Measurements from ENCODE around the gene NNT. TPM values are rescaled to one million over a fixed set of nuclear protein-coding genes. Genes with fewer than 3 reads are reported as not detected.
"Not testable (repeated sequence)": the region's sequence is repeated elsewhere in the genome, so short reads cannot be mapped to it uniquely, and the experiment has no call there.

Gene NNT
- 67.0 TPM for total RNA-seq
- 10 to 100 TPM; 72.1 to 92.1 (median 78.0) TPM for polyA plus RNA-seq (ENCODE audit: insufficient read depth in 1 of 8, insufficient read length in 8 of 8, low replicate concordance in 1 of 8)
- long read RNA-seq, donor 1, full-length matches to known transcripts: 2 of 8 reads
- long read RNA-seq, donor 1, partial matches to known transcripts: 6 of 8 reads
- long read RNA-seq, donor 1, other reads (novel, unspliced or antisense): 0 of 8 reads
- long read RNA-seq, donor 2: 0 reads
- long read RNA-seq, donor 3, full-length matches to known transcripts: 6 of 101 reads
- long read RNA-seq, donor 3, partial matches to known transcripts: 95 of 101 reads
- long read RNA-seq, donor 3, other reads (novel, unspliced or antisense): 0 of 101 reads
- long read RNA-seq, donor 4, full-length matches to known transcripts: 3 of 18 reads
- long read RNA-seq, donor 4, partial matches to known transcripts: 15 of 18 reads
- long read RNA-seq, donor 4, other reads (novel, unspliced or antisense): 0 of 18 reads
- long read RNA-seq, donor 5, full-length matches to known transcripts: 9 of 105 reads
- long read RNA-seq, donor 5, partial matches to known transcripts: 96 of 105 reads
- long read RNA-seq, donor 5, other reads (novel, unspliced or antisense): 0 of 105 reads
- long read RNA-seq, donor 6, full-length matches to known transcripts: 8 of 53 reads
- long read RNA-seq, donor 6, partial matches to known transcripts: 45 of 53 reads
- long read RNA-seq, donor 6, other reads (novel, unspliced or antisense): 0 of 53 reads
- long read RNA-seq, donor 7, full-length matches to known transcripts: 4 of 34 reads
- long read RNA-seq, donor 7, partial matches to known transcripts: 30 of 34 reads
- long read RNA-seq, donor 7, other reads (novel, unspliced or antisense): 0 of 34 reads
- long read RNA-seq, donor 8, full-length matches to known transcripts: 6 of 13 reads
- long read RNA-seq, donor 8, partial matches to known transcripts: 7 of 13 reads
- long read RNA-seq, donor 8, other reads (novel, unspliced or antisense): 0 of 13 reads
- long read RNA-seq, donor 9, full-length matches to known transcripts: 4 of 42 reads
- long read RNA-seq, donor 9, partial matches to known transcripts: 38 of 42 reads
- long read RNA-seq, donor 9, other reads (novel, unspliced or antisense): 0 of 42 reads
- long read RNA-seq, donor 10, full-length matches to known transcripts: 14 of 44 reads
- long read RNA-seq, donor 10, partial matches to known transcripts: 30 of 44 reads
- long read RNA-seq, donor 10, other reads (novel, unspliced or antisense): 0 of 44 reads
- long read RNA-seq, donor 11, partial matches to known transcripts: 45 of 46 reads
- long read RNA-seq, donor 11, other reads (novel, unspliced or antisense): 0 of 46 reads

GRCh38 chr5:43602461-43603343 lies at the start of gene NNT:
Gene NNT (plus strand): TSS chr5:43603180. CDS start chr5:43609196, 6,016 bp downstream.
- WGBS (ENCODE audit: insufficient coverage): under 1% methylated on average over 52 of the region's 60 CpGs
- peak; percentile 88 for DNase-seq
- H3K27ac ChIP-seq (ENCODE audit: low read length): peak within 1 kb of the TSS; percentile 97
- peak within 1 kb of the TSS; percentile 86 for H3K4me3 ChIP-seq (ENCODE audit: low read length)
- H3K4me1 ChIP-seq (ENCODE audit: control insufficient read depth, insufficient read depth, low read length): peaks cover 9% of the 10 kb centered on the region
- H3K36me3 ChIP-seq (ENCODE audit: control insufficient read depth, insufficient read depth, low read length): peaks cover 5% of the 10 kb centered on the region
- H3K27me3 ChIP-seq (ENCODE audit: control insufficient read depth, insufficient read depth, low read length): no peaks in the 10 kb centered on the region
- no peaks in the 10 kb centered on the region for H3K9me3 ChIP-seq (replicated peaks; ENCODE audit: control insufficient read depth, low read depth, low read length)

DNA sequence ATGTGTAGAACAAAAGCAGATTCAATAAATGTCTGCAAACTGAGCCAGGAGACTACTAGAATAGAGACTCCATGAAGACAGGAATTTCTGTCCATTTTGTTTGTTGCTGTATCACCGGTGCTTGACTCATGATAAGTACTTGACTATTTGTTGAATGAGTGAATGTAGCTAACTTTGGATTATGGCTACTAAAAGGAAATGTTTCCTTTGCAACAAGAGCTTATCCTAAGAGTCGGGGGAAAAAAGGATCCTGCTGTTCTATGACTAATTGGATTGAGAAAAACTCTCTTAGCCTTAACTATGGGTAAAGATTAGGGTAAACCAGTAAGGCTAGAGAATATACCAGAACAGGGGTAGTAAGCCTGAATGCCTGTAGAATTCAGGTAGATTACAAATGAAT lies 49.6 kb upstream of the NNT start:
- WGBS (ENCODE audit: insufficient coverage): 100% methylated on average over 1 of the region's 2 CpGs
- peaks cover 13% of the 10 kb centered on the region for H3K36me3 ChIP-seq (ENCODE audit: control insufficient read depth, insufficient read depth, low read length)
- H3K27me3 ChIP-seq (ENCODE audit: control insufficient read depth, insufficient read depth, low read length): no peaks in the 10 kb centered on the region
- no peak for DNase-seq
- H3K4me1 ChIP-seq (ENCODE audit: control insufficient read depth, insufficient read depth, low read length): peaks cover 3% of the 10 kb centered on the region
- no peak overlapping the region for H3K27ac ChIP-seq (ENCODE audit: low read length)
- no peaks in the 10 kb centered on the region for H3K9me3 ChIP-seq (replicated peaks; ENCODE audit: control insufficient read depth, low read depth, low read length)
- H3K4me3 ChIP-seq (ENCODE audit: low read length): no peak overlapping the region

DNA sequence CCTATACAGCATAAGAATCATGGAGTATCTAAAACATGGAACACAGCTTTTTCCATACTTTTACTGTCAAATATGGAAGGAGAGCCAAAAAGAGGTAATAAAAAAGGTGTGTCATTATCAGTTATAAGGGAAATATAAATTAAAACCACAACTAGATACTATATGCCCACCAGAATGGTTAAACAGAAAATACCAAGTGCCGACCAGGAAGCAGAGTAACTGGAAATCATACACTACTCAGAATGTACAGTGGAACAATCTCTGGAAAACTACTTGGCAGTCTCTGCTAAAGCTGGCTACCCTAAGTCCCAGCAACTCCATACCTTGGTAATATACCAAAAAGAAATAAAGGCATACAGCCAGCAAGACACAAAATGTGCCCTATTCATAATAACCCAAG lies 48.5 kb upstream of the NNT start:
- no peak overlapping the region for H3K4me3 ChIP-seq (ENCODE audit: low read length)
- peaks cover 3% of the 10 kb centered on the region for H3K4me1 ChIP-seq (ENCODE audit: control insufficient read depth, insufficient read depth, low read length)
- no peaks in the 10 kb centered on the region for H3K9me3 ChIP-seq (replicated peaks; ENCODE audit: control insufficient read depth, low read depth, low read length)
- no peaks in the 10 kb centered on the region for H3K27me3 ChIP-seq (ENCODE audit: control insufficient read depth, insufficient read depth, low read length)
- H3K36me3 ChIP-seq (ENCODE audit: control insufficient read depth, insufficient read depth, low read length): peaks cover 12% of the 10 kb centered on the region
- no peak overlapping the region for H3K27ac ChIP-seq (ENCODE audit: low read length)
- WGBS (ENCODE audit: insufficient coverage): no CpG with 5 or more reads among the region's 1 CpG
- DNase-seq: no peak

DNA sequence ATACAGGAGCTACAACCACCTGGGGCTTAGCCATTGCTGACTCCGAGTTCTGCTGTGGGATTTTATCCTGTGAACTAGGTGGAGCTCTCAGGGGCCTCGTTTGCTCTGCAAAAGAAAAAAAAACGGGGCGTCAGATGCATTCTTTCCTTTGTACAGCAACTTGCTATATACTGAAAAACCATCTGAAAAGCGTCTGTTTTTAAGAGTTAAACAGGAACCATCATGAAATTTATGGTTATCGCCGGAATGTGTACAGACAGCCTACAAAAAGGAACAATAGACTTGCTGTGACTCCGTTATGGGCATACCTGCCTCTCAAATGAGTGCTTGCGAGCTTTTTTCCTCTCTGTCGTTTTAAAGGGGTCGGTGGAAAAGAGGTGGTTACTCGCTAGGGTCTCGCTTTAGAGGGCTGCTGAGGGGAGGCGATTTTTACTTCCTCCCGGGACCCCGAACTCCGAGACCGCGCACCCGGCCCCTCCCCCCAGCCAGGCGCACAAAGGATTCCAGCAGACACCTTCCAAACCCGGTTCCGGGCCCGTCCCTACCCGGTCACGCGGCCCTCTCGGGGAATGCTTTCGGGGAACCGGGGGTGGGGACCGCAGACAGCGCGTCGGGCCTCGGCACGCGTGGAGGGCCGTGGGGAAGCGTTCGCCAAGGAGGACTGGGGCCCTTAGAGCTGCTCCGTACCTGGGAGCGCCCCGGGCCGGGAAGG lies 46.9 kb upstream of the NNT start:
- H3K9me3 ChIP-seq (replicated peaks; ENCODE audit: control insufficient read depth, low read depth, low read length): no peaks in the 10 kb centered on the region
- peaks cover 3% of the 10 kb centered on the region for H3K4me1 ChIP-seq (ENCODE audit: control insufficient read depth, insufficient read depth, low read length)
- H3K36me3 ChIP-seq (ENCODE audit: control insufficient read depth, insufficient read depth, low read length): peaks cover 7% of the 10 kb centered on the region
- WGBS (ENCODE audit: insufficient coverage): under 1% methylated on average over 33 of the region's 44 CpGs
- H3K27ac ChIP-seq (ENCODE audit: low read length): peak overlapping the region; percentile 80
- peak overlapping the region; percentile 82 for H3K4me3 ChIP-seq (ENCODE audit: low read length)
- DNase-seq: peak; percentile 60
- H3K27me3 ChIP-seq (ENCODE audit: control insufficient read depth, insufficient read depth, low read length): peaks cover 2% of the 10 kb centered on the region

DNA sequence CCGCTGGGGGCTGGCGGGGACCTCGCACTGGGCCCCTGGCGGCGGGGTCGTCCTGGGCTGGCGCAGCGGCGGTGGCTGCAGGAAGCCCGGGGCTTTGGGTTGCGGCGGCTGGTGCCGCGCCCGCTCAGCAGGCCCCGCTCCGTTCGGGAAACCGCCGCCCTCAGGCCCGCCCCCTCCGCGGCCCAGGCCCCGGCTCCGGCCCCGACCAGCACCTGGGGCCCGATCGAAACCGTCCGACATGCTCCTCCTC lies 46.4 kb upstream of the NNT start:
- not testable (repeated sequence) for DNase-seq; H3K27me3 ChIP-seq (ENCODE audit: control insufficient read depth, insufficient read depth, low read length); H3K4me1 ChIP-seq (ENCODE audit: control insufficient read depth, insufficient read depth, low read length); H3K9me3 ChIP-seq (replicated peaks; ENCODE audit: control insufficient read depth, low read depth, low read length); H3K36me3 ChIP-seq (ENCODE audit: control insufficient read depth, insufficient read depth, low read length)
- H3K4me3 ChIP-seq (ENCODE audit: low read length): peak overlapping the region; percentile 82
- WGBS (ENCODE audit: insufficient coverage): 0% methylated on average over 15 of the region's 30 CpGs
- H3K27ac ChIP-seq (ENCODE audit: low read length): peak overlapping the region; percentile 85

GRCh38 chr5:43556857-43557542 lies 46.0 kb upstream of the NNT start, which contains the start of gene PAIP1:
Gene PAIP1 (minus strand): TSS chr5:43557077. CDS start chr5:43556846, 231 bp downstream.
- peak; percentile 95 for DNase-seq
- H3K27ac ChIP-seq (ENCODE audit: low read length): peak within 1 kb of the TSS; percentile 85
- under 1% methylated on average over 77 of the region's 79 CpGs for WGBS (ENCODE audit: insufficient coverage)
- H3K4me1 ChIP-seq (ENCODE audit: control insufficient read depth, insufficient read depth, low read length): peaks cover 3% of the 10 kb centered on the region
- no peaks in the 10 kb centered on the region for H3K9me3 ChIP-seq (replicated peaks; ENCODE audit: control insufficient read depth, low read depth, low read length)
- peaks cover 2% of the 10 kb centered on the region for H3K27me3 ChIP-seq (ENCODE audit: control insufficient read depth, insufficient read depth, low read length)
- peaks cover 3% of the 10 kb centered on the region for H3K36me3 ChIP-seq (ENCODE audit: control insufficient read depth, insufficient read depth, low read length)
- peak within 1 kb of the TSS; percentile 82 for H3K4me3 ChIP-seq (ENCODE audit: low read length)

GRCh38 chr5:43560128-43560527 lies 42.9 kb upstream of the NNT start:
- 31% methylated on average over 2 of the region's 2 CpGs for WGBS (ENCODE audit: insufficient coverage)
- DNase-seq: no peak

GRCh38 chr5:43561356-43561755 lies 41.6 kb upstream of the NNT start:
- Histone ChIP-seq H3K4me3 (ENCODE audit: low read length) (no peak overlapping the region), H3K9me3 (replicated peaks; ENCODE audit: control insufficient read depth, low read depth, low read length) (no peaks in the 10 kb centered on the region), H3K27me3 (ENCODE audit: control insufficient read depth, insufficient read depth, low read length) (peaks cover 2% of the 10 kb centered on the region), H3K36me3 (ENCODE audit: control insufficient read depth, insufficient read depth, low read length) (no peaks in the 10 kb centered on the region), H3K27ac (ENCODE audit: low read length) (no peak overlapping the region), H3K4me1 (ENCODE audit: control insufficient read depth, insufficient read depth, low read length) (peaks cover 3% of the 10 kb centered on the region)
- no peak for DNase-seq

More at GRCh38 chr5:43560128-43560527, 42.9 kb upstream of the NNT start:
- Histone ChIP-seq H3K4me3 (ENCODE audit: low read length) (no peak overlapping the region), H3K27me3 (ENCODE audit: control insufficient read depth, insufficient read depth, low read length) (peaks cover 2% of the 10 kb centered on the region), H3K36me3 (ENCODE audit: control insufficient read depth, insufficient read depth, low read length) (no peaks in the 10 kb centered on the region), H3K27ac (ENCODE audit: low read length) (no peak overlapping the region), H3K4me1 (ENCODE audit: control insufficient read depth, insufficient read depth, low read length) (peaks cover 3% of the 10 kb centered on the region), H3K9me3 (replicated peaks; ENCODE audit: control insufficient read depth, low read depth, low read length) (no peaks in the 10 kb centered on the region)
